Measurements from ENCODE around the gene SAPCD2.

Gene SAPCD2

DNA sequence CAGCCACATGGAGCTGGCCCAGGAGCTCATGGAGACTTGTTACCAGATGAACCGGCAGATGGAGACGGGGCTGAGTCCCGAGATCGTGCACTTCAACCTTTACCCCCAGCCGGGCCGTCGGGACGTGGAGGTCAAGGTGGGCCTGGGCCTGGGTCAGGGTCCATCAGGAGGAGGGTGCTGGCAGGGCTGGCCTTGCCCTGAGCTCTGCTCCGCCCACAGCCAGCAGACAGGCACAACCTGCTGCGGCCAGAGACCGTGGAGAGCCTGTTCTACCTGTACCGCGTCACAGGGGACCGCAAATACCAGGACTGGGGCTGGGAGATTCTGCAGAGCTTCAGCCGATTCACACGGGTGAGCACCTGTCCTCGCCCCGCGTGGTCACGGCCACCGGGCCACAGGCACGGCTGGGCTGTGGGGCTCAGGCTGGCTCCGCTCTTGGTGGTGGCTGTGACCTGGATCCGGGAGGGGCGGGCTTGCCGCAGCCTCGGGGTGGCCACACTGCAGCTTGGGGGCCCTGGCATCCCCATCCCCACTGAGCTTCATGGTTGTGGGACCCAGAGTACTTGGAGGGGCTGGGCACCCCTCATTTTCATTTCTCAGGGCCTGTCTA lies 37.1 kb upstream of the SAPCD2 start:
- DNase-seq (ENCODE audit: low read depth in 2 of 2), result no peak

DNA sequence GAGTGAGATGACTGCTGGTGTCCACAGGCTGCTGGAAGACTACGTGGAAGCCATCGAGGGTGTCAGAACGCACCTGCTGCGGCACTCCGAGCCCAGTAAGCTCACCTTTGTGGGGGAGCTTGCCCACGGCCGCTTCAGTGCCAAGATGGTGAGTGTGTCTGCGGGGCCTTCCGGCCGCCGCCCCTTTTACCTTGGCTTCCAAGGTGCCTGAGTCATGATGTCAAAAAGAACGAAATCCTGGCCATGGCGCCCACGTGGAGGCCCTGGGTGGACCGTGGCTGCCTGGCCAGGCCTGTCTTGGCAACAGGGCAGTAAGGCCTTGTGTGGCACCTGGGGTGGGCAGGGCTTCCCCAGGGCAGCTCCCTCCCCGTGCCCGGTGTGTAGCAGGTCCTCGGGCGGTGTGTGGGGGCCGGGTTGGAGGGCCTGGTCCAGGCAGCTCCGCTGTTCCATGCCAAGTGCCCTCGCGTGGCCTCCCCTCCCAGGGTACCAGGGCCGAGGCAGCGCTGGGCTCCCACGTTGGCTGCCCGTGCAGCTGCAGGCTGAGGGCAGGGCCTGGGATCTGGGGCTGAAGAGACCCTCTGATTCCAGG lies 36.4 kb upstream of the SAPCD2 start:
- no peak for DNase-seq (ENCODE audit: low read depth in 2 of 2)

DNA sequence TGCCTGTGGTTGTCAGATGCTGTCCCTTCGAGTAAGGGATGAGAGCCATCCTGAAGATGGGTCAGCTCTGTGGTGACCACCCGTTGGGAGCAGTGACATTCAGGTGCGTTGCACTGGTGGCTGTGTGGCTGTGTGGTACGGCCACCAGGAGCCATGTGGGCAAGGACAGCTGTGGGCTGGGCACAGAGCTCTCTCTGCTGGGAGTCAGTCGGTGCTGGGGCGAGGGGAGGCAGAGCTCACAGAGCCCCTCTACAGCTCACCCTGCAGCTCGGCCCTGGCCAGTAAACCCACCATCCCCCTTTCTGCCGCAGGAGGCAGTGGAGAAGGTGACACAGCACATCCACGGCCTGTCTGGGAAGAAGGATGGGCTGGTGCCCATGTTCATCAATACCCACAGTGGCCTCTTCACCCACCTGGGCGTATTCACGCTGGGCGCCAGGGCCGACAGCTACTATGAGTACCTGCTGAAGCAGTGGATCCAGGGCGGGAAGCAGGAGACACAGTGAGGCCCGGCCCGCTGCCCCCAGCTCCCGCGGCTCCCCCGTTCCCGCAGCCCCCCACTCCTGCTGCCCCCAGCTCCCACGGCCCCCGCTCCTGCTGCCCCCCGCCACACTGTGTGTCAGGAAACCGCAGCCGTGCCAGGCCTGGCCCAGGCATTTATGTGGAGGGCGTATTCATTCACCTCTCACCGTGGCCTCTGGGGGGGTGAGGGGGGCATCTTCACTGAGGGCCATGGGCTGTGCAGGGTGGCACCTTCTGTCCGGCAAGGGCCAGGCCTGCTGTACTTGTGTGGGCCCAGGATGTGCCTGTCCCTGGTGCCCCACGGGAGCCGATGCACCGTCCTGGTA lies 35.7 kb upstream of the SAPCD2 start:
- DNase-seq (ENCODE audit: low read depth in 2 of 2), result no peak

DNA sequence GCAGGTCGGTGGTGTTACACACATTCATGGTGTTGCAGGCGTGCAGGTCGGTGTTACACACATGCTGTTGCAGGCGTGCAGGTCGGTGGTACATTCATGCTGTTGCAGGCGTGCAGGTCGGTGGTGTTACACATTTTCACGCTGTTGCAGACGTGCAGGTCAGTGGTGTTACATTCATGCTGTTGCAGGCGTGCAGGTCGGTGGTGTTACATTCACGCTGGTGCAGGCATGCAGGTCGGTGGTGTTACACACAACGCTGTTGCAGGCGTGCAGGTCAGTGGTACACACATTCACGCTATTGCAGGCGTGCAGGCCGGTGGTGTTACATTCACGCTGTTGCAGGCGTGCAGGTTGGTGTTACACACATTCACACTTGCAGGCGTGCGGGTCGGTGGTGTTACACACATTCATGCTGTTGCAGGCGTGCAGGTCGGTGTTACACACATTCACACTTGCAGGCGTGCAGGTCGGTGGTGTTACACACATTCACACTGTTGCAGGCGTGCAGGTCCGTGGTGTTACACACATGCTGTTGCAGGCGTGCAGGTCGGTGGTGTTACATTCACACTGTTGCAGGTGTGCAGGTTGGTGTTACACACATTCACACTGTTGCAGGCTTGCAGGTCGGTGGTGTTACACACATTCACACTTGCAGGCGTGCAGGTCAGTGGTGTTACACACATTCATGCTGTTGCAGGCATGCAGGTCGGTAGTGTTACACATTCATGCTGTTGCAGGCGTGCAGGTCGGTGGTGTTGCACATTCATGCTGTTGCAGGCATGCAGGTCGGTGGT lies 33.0 kb upstream of the SAPCD2 start:
- no peak for DNase-seq (ENCODE audit: low read depth in 2 of 2)

DNA sequence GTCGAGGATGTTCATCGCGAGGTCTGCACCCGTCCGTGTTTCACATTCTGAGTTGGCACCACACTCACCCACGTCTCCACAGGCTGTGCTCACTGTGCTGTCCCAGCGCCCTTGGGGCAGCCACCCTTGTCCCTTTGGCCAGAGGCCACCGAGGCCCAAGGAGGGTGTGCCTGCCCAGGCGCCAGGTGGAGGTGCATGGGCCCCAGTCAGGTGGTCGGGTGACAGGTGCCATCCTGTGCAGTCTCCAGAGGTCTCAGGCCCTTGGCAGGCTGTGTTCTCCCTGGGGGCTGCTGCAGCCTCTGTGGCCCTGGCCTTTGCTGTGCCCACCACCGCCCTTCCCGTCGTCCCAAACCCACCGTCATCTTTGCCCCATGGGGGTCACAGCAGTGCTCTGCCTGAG lies 28.9 kb upstream of the SAPCD2 start:
- DNase-seq (ENCODE audit: low read depth in 2 of 2), result no peak

DNA sequence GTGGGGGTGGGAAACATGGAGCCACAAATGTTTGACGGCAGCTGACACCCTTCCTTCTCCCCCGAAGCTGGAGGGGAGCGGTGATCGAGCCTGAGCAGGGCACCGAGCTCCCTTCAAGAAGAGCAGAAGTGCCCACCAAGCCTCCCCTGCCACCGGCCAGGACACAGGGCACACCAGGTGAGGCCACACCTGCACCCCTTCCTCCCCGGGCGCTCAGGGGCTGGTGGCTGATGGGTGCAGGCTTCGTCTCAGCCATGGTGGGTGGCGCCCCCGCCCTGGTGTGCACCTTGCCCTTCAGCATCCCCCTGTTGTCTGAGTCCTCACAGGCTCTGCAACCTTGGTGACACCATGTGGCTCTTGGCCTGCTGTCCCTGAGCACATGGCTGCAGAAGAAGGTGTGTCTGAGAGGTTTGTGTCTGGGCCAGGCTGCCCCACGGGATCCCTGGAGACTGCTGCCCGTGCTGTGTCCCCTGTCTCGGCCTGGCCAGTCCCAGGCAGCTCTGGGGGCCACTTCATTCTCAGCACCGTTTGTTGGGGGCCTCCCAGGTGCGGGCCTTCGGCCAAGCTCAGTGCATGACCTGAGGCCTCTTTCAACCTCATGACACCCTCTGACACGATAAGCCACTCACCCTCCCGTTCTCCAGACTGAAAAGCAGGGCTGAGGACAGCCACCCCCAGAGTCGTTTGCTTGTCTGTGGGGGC lies 27.6 kb upstream of the SAPCD2 start:
- DNase-seq (ENCODE audit: low read depth in 2 of 2), result no peak

DNA sequence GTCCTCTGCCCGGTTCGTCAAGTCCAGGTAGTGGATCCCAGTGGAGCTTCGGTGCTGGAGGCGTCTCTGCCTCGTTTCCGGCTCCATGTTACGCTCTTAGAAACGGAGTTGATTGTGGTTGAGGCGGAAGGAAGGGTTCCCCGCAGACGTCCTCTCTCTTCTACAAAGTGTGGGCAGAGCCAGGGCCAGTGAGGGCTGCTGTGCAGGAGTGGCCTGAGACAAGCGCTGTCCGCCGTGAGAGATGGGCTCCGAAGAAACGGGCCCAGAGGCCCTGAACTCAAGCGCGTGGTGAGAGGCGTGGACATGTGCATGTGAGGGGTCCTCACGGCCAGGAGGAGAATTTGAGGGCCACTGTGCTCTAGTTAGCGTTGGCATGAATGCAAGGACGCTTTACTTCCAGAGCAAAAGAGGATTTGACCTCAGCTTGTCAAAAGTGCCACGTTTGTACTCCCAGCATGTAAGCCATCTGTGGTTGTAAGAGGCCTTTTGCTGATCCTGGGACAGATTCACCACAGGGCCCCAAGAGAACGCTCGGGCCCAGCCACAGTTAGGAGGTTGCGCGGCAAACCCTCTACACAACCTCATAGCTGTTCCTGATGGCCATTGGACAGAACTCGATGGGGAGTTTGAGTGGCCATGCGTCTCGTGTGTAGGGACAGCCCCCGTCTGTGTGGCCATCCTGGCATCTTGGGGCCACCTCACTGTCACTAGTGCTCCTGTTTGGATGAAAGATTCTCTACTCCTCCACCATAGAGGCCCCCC lies 26.6 kb upstream of the SAPCD2 start:
- no peak for DNase-seq (ENCODE audit: low read depth in 2 of 2)

DNA sequence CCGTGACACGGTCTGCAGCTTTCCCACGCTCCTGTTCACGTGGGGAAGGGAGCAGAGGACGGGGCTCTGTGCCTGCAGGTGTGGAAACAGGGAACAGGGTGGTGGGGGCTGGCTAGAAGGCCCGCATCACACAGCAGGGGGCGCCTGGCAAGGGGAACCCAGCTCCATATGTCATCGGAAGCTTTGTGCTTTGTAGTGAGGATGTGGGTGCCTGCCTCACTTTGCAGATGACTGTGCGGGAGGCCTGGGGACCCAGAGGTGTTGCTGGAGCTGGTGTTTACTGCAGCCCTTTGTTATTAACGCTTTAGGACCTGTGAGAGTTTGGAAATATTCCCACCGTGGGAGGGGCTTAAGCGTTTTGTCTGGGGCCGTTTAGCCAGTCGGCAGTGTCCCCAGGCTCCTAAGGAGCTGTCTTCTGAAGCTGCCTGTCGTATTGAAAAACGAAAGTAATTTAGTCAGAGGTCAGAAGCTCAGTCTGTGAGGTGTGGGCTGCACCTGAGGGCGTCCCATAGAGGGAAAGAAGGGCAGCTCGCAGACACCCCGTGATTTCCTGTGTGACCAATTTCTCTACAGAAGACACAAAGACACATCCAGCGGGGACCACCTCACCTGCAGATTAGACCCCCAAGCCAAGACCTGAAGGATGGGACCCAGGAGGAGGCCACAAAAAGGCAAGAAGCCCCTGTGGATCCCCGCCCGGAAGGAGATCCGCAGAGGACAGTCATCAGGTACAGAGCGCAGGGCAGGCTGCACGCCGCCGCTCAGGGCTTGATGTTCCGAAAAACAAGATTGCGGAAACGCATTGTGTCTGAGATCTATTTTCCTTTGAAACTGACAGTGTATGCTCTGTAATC lies 25.5 kb upstream of the SAPCD2 start:
- DNase-seq (ENCODE audit: low read depth in 2 of 2), result peak; percentile 74 to 83

DNA sequence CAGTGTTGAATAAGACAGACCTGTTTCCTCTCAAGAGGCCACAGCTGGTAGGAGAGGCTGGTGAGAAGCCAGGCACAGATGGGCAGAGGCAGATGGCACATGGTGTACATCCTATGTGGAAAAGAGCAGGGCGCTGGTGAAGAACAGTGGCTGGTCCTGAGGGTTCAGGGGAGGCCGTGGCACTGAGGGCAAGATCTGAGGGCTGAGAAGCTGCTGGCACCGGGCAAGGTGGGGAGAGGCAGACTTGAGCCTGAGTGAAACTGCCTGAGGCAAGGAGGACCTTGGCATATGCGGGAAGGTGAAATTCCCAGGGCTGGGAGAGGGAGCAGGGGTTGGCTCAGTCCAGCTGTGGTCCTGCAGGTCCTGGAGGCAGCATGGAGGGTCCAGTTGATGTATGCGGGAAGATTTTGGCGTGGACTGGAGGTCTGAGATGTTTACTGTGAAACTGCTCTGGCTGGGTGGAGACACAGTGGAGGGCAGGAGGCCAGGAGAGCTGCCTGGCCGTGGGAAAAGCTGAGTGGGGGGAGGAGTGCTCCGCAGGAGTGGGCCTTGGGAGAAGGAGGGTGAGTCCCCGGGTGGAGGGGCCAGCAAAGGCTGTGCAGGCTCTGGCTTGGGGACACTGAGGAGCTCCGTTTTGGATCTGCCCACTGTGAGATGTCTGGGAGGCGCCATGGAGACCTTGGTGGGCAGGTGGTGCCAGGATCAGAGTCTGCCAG lies 19.0 kb upstream of the SAPCD2 start:
- DNase-seq (ENCODE audit: low read depth in 2 of 2), result no peak

DNA sequence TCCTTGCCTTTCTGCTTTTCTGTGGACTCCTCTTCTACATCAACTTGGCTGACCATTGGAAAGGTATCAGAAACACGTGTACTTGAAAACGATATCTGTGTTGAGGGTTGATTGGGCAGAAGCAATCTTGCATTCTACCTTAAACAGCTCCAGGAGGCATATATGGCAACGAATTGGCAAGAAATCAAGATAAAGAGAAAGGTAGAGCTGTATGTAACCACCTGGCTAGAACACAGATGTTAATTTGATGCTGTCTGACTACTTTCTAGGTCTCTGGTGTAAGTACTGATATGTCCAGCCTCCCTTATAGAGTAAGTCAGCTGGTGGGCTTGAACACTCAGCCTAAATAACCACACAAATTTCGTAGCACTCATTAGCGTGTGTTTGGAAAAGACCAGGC lies 17.8 kb upstream of the SAPCD2 start:
- no peak for DNase-seq (ENCODE audit: low read depth in 2 of 2)

DNA sequence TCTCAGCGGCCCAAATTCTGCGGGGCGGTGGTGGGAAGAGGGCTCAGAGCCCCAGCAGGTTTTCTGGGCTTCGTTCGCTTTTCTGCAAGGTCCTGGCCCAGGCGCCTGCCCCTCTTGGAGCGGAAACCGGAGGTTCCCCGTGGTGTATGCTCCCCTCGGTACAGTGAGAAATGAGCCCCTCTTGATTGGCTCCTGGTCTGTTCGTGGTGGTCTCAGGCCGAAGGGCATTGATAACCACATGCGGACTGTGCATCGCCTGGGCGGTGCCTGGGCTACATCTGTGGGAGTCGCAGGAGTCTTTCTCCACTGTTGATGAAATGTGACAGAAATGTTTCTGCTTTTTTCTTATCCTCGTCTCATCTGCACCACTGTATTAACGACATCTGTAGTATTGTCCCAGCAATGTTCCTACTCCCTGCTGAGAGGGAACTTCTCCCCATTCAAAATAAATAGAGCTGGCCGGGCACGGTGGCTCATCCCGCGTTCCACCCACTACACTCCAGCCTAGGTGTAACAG lies 17.1 kb upstream of the SAPCD2 start:
- peak in 1 of 2 donors; percentile 4 for DNase-seq (ENCODE audit: low read depth in 2 of 2)

DNA sequence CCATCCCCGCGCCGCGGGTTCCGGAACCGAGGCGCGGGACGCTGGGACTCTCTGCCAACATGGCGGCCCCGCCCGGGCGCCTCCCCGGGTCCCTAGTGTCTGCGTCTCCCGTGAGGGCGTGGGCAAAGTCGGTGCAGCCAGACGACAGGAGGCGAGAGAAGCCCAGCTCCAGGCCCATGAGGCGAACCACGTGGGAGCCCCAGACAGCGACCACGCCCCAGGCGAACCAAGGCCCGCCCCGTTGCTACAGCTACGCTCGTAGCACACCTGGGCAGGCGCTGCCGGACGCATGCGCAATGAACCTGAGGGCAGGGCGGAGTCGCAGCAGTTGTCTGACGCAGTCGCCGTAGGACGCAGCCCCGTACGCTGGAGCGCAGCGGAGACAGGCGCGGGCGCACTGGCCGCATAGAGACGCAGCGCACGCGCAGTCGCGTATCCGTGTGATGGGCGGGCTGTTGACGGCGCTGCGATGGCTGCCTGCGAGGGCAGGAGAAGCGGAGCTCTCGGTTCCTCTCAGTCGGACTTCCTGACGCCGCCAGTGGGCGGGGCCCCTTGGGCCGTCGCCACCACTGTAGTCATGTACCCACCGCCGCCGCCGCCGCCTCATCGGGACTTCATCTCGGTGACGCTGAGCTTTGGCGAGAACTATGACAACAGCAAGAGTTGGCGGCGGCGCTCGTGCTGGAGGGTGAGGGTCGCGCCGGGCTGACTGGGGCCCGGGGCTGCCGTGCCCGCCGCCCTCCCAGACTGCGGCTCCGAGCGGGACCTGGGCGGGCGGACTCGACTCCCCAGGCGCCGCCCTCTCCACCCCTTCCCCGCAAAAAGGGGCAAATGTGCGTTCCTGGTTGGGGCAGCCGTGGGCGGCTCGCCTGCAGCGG lies 16.4 kb upstream of the SAPCD2 start, which contains the start of gene MAN1B1:
MAN1B1 (plus strand) TSS at position 455 of the 878 bp plus-strand sequence; CDS start at position 470, 15 bp downstream.
- peak; percentile 99 to 100 for DNase-seq (ENCODE audit: low read depth in 2 of 2)

DNA sequence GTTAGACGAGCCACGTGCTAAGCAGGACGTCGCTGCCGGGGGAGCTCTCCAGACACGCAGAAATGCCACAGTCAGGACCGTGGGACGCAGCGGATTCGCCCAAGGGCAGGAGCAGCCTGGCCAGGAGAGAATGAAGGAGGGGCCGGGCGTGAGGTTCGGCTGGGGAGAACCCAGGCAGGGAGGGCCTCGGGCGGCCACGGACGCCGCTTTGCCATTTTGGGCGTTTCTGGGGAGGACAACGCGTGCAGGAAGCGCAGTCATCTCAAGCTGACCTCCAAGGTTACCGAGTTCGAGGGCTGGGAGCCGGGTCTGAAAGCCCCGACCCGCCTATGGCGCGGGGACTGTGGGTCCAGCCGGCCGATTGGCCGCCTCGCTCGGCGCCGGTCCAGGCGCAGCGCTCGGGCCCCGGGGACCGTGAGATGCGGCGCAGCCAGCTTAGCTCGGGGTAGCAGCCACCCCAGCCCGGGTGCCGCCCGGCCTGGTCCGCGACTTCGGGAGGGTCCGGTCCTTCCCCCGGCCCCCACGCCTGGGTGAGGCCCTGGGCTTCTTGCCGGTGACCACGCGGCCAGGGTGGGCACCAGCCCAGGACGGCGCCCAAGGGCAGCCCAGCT lies 15.7 kb upstream of the SAPCD2 start:
- peak in 1 of 2 donors; percentile 20 for DNase-seq (ENCODE audit: low read depth in 2 of 2)

DNA sequence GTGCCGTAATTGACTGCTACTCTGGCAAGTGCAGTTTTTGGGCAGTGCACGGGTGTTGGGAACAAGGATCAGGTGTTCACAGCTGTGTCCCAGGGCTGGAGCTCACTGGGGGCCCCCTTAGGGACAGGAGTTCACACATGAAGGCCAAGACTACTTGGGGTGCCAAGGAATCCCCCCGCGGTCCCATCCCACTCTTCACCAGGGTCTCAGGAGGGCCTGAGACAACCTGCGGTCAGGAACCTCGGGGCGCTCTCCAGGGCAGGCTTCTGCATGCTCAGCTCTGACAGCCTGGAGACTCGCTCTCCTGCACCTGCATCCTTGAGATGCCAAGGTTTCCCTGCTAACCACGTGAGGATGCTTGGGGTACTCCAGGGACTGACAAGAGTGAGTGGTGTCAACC lies 14.2 kb upstream of the SAPCD2 start:
- DNase-seq (ENCODE audit: low read depth in 2 of 2), result no peak

DNA sequence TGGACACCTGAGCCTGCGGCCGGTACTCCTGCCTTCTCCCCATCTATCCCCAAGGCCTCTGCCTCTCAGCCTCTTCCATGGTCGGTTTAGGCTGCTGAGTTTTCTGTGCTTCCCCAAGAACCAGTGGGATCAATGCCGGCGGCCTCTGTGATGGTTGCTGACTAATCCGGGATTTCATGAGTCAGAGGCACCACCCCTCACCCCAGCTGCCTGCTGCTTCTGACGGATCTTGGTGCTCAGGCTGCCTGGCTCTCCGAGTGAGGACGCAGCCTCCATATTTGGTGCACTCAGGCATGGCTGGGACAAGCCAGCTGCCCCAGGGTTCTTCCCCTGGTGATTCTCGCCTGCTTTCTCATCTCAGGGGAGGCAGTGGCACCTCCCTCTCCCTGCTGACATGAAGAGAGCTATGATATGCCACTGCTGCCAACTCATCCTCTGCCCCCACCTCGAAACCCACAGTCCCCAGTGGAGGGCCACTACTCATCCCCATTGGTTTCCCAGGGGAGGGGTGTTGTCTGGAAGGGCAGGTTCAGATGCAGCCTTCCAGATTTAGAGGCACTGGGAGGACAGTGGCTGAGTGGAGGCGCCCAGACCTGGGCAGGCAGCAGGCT lies 13.1 kb upstream of the SAPCD2 start:
- peak in 1 of 2 donors; percentile 23 for DNase-seq (ENCODE audit: low read depth in 2 of 2)

DNA sequence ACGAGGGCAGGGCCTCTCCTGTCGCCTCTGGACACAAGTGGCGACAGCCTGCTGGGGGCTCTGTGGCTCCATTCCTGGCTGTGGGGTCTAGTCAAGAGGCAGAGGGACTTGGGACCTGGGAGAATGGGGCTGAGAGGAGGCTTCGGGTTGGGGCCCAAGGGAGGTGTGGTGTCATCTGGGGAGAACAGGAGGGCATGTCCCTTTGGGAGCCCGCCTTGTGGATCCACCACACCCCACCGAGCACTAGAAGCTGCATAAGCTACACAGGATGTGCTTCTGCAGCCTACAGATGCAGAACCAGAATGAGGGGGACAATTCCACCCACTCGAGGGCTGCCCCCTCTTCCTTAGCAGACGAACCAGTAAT lies 12.6 kb upstream of the SAPCD2 start:
- no peak for DNase-seq (ENCODE audit: low read depth in 2 of 2)

Data from stimulated activated CD4-positive, alpha-beta T cell treated with anti-CD3 and anti-CD28 coated beads, Interleukin-15, amount 100 ng/mL, for 48 hours (primary cell).